ENCODE results near the gene FAM110D. TPM values are rescaled to one million over a fixed set of nuclear protein-coding genes. Genes with fewer than 3 reads are reported as not detected.

Gene FAM110D
- total and polyA plus RNA-seq, 2 of the 8 experiments (the other 6 are each of a cell fraction or from before 2014, with no cell fraction given), result 0.21 to 0.48 TPM

DNA sequence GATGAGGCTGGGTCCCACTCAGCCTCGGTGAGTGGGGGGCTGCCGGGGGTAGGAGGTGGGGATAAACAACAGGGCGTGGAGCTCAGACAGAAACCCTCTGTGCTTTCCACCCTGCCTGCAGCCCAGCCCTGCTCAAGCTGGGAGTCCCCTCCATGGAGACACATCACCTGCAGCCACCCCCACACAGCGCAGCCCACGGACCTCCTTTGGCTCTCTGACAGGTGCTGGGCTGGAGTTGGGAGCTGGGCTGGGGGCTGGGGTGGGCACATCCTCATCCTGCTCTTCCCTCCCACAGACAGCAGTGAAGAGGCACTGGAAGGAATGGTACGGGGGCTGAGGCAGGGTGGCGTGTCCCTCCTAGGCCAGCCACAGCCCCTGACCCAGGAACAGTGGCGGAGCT lies 29.6 kb downstream of the FAM110D start:
- H3K79me2 ChIP-seq (ENCODE audit: control insufficient read depth in 1 of 2, insufficient read depth in 2 of 2, low read length in 2 of 2), result no peaks in the 10 kb centered on the region
- no peak overlapping the region for H2BK120ac ChIP-seq (replicated peaks; ENCODE audit: low read depth, low read length)
- 81% methylated on average over 6 of the region's 8 CpGs; no CpG with 5 or more reads in 1 of the 2 experiments for WGBS, 2 experiments (ENCODE audit: extremely low coverage in 1 of 2, insufficient coverage in 1 of 2, insufficient read length in 1 of 2, insufficient replicate concordance in 2 of 2, low coverage in 1 of 2, low lambda C conversion rate in 2 of 2, missing lambda C conversion rate in 1 of 2)
- no peak overlapping the region for H3K4me2 ChIP-seq (ENCODE audit: insufficient read depth in 1 of 2, low read depth in 2 of 2, low read length in 2 of 2)
- H3K4me3 ChIP-seq (ENCODE audit: extremely low read depth in 1 of 4, insufficient read depth in 2 of 4, low read depth in 3 of 4, low read length in 4 of 4), result no peak overlapping the region
- peaks cover 0 to 10% (median 2%) of the 10 kb centered on the region in 4 experiments; a peak in 3 of 8 replicates for H3K36me3 ChIP-seq (ENCODE audit: control insufficient read depth in 2 of 4, insufficient read depth in 4 of 4, low read length in 3 of 4)
- no peak overlapping the region for H4K5ac ChIP-seq (ENCODE audit: insufficient read length, low read depth, low read length)
- no peak overlapping the region for H3K9ac ChIP-seq (replicated peaks in 1 of 4; ENCODE audit: extremely low read depth in 1 of 4, low read depth in 3 of 4, low read length in 3 of 4)
- no peak overlapping the region for H3K23ac ChIP-seq (ENCODE audit: insufficient read length)
- no peak overlapping the region for H3K18ac ChIP-seq (ENCODE audit: extremely low read depth, low read length)
- no peak overlapping the region for H4K8ac ChIP-seq (ENCODE audit: extremely low read depth, insufficient read depth, low read length)
- ChIA-PET POLR2A (ENCODE audit: partially characterized antibody) (interaction anchor here (0.6 to 3.2 kb wide), 7 partner anchors 10 to 224 kb away, joined by 4 to 22 read pairs (median 5); partner anchors contain the start of genes CNKSR1 and ZNF593OS), CTCF (ENCODE audit: partially characterized antibody) (interaction anchor here (1.1 to 12.6 kb wide), 6 partner anchors 12 to 96 kb away, joined by 3 to 159 read pairs (median 24); partner anchors contain the start of genes C1orf232, CEP85, CNKSR1 and ZNF593)
- no peak overlapping the region for H2BK12ac ChIP-seq (ENCODE audit: low read depth, low read length)
- FAIRE-seq (no peak), DNase-seq (ENCODE audit: low read depth in 1 of 2, low spot score in 2 of 2) (no peak)
- H3K23me2 ChIP-seq (ENCODE audit: low read depth, low read length), result no peaks in the 10 kb centered on the region
- no peak overlapping the region for H2BK5ac ChIP-seq (ENCODE audit: low read depth, low read length)
- H2BK20ac ChIP-seq (ENCODE audit: low read length), result no peak overlapping the region
- H4K91ac ChIP-seq (replicated peaks; ENCODE audit: insufficient read length, low read length), result no peak overlapping the region
- no peak overlapping the region for H3K56ac ChIP-seq (replicated peaks; ENCODE audit: insufficient read length, low read depth, low read length)
- H2BK15ac ChIP-seq (ENCODE audit: low read length), result no peak overlapping the region
- no peaks in the 10 kb centered on the region for H3K79me1 ChIP-seq (ENCODE audit: low read depth, low read length)
- H3K4me1 ChIP-seq (replicated peaks in 1 of 4; ENCODE audit: control insufficient read depth in 3 of 4, insufficient read depth in 4 of 4, low read length in 3 of 4), result peaks cover 0 to 7% (median 2%) of the 10 kb centered on the region in 4 experiments; a peak in 3 of 7 replicates
- H3K27me3 ChIP-seq (replicated peaks in 1 of 4; ENCODE audit: control insufficient read depth in 3 of 4, extremely low read depth in 1 of 4, insufficient read depth in 3 of 4, low read length in 3 of 4), result no peaks in the 10 kb centered on the region
- no peak overlapping the region for H3K27ac ChIP-seq (ENCODE audit: low read depth, low read length)
- no peak overlapping the region for H3K4ac ChIP-seq (replicated peaks; ENCODE audit: insufficient read length, low read depth, low read length)
- H3K9me3 ChIP-seq (ENCODE audit: insufficient read depth in 2 of 2, low read depth in 1 of 2, low read length in 1 of 2), result no peaks in the 10 kb centered on the region
- H3K14ac ChIP-seq (ENCODE audit: insufficient read length), result no peak overlapping the region
- H2AFZ ChIP-seq (ENCODE audit: low read length), result no peak overlapping the region
- TF ChIP-seq, protein P1, sequence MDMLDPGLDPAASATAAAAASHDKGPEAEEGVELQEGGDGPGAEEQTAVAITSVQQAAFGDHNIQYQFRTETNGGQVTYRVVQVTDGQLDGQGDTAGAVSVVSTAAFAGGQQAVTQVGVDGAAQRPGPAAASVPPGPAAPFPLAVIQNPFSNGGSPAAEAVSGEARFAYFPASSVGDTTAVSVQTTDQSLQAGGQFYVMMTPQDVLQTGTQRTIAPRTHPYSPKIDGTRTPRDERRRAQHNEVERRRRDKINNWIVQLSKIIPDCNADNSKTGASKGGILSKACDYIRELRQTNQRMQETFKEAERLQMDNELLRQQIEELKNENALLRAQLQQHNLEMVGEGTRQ (IDR thresholded peaks at IDR 0.05; ENCODE audit: low read length), result no peak
- TF ChIP-seq KDM4A (IDR thresholded peaks at IDR 0.05; ENCODE audit: low read depth, low read length, severe bottlenecking), result no peak
- no peak for TF ChIP-seq SRF (IDR thresholded peaks at IDR 0.05; ENCODE audit: low read depth, low read length)
- TF ChIP-seq SIRT6 (IDR thresholded peaks at IDR 0.05; ENCODE audit: low read length), result no peak
- TF ChIP-seq, protein P2, sequence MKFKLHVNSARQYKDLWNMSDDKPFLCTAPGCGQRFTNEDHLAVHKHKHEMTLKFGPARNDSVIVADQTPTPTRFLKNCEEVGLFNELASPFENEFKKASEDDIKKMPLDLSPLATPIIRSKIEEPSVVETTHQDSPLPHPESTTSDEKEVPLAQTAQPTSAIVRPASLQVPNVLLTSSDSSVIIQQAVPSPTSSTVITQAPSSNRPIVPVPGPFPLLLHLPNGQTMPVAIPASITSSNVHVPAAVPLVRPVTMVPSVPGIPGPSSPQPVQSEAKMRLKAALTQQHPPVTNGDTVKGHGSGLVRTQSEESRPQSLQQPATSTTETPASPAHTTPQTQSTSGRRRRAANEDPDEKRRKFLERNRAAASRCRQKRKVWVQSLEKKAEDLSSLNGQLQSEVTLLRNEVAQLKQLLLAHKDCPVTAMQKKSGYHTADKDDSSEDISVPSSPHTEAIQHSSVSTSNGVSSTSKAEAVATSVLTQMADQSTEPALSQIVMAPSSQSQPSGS (IDR thresholded peaks at IDR 0.05; ENCODE audit: low read length), result no peak
- TF ChIP-seq NANOG (IDR thresholded peaks at IDR 0.05; ENCODE audit: insufficient read depth, low read depth, low read length, poor library complexity, severe bottlenecking), result no peak
- TF ChIP-seq, protein P3, sequence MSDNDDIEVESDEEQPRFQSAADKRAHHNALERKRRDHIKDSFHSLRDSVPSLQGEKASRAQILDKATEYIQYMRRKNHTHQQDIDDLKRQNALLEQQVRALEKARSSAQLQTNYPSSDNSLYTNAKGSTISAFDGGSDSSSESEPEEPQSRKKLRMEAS (IDR thresholded peaks at IDR 0.05), result no peak
- no peak for TF ChIP-seq EGR1 (IDR thresholded peaks at IDR 0.05; ENCODE audit: borderline replicate concordance, low read depth, low read length)
- TF ChIP-seq FOSL1 (IDR thresholded peaks at IDR 0.05; ENCODE audit: insufficient read depth, low read depth, low read length), result no peak
- no peak for TF ChIP-seq KDM5A (IDR thresholded peaks at IDR 0.05; ENCODE audit: low read length)
- no peaks in the 10 kb centered on the region for H4K20me1 ChIP-seq (replicated peaks in 1 of 2; ENCODE audit: control insufficient read depth in 1 of 2, insufficient read depth in 2 of 2, low read length in 2 of 2)
- no peak overlapping the region for H2AK5ac ChIP-seq (ENCODE audit: low read depth, low read length)
